GM13976 (cell line): Measurements from ENCODE around the gene SLFN12.
A peak's percentile ranks its signal among the peaks of the same experiment; 100 is the strongest.
"Not testable (repeated sequence)": the region's sequence is repeated elsewhere in the genome, so short reads cannot be mapped to it uniquely, and the experiment has no call there.

Experiments used
- DNase-seq: peaks from one replicate; pipeline ENCODE4 v3.0.0; 2012; ENCODE audit warnings: low spot score
- in situ Hi-C: fragments of 300-500 bp; cut with MboI; formaldehyde crosslinking; loops from one replicate; pipeline ENCODE4 v1.12.0; 2022; ENCODE audit warnings: low sequenced_read_pairs, mixed read lengths, inconsistent platforms; ENCODE audit not compliant: unreplicated experiment
- TF ChIP-seq, protein P1 (sequence below): IDR thresholded peaks from 2 replicates; pipeline ENCODE4 v1.5.1; 2012; ENCODE audit warnings: borderline replicate concordance, mild to moderate bottlenecking; ENCODE audit not compliant: insufficient read depth; ENCODE audit errors: extremely low read depth, missing control alignments, control extremely low read depth

Gene SLFN12

DNA sequence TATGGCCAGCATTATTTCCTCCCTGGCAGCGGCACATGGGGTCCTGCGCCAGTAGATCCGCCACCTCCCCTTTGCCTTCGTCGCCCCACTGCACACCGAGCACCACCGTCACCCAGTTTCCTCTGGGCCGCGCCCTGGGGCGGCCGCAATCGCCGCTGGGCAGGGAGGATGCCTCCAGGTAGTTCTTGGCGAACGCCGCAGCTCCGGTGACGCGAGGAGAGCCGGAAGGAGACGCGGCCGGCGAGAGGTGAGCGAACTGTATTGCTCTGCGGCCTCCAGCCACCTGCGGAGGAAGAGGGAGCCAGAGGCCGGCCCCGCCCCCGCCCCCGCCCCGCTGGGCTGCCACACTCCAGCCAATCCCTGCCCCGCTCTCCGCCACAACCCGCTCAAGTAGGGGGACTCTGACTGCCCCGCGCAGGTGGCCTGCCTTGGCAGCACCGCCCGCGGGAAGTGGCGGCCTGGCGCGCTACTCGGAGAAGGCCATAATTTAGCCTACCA is 28.1 kb upstream of the SLFN12 start:
- DNase-seq, result peak; percentile 88
- TF ChIP-seq, protein P1, sequence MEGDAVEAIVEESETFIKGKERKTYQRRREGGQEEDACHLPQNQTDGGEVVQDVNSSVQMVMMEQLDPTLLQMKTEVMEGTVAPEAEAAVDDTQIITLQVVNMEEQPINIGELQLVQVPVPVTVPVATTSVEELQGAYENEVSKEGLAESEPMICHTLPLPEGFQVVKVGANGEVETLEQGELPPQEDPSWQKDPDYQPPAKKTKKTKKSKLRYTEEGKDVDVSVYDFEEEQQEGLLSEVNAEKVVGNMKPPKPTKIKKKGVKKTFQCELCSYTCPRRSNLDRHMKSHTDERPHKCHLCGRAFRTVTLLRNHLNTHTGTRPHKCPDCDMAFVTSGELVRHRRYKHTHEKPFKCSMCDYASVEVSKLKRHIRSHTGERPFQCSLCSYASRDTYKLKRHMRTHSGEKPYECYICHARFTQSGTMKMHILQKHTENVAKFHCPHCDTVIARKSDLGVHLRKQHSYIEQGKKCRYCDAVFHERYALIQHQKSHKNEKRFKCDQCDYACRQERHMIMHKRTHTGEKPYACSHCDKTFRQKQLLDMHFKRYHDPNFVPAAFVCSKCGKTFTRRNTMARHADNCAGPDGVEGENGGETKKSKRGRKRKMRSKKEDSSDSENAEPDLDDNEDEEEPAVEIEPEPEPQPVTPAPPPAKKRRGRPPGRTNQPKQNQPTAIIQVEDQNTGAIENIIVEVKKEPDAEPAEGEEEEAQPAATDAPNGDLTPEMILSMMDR, result no peak
- in situ Hi-C loops, result no loop called here

DNA sequence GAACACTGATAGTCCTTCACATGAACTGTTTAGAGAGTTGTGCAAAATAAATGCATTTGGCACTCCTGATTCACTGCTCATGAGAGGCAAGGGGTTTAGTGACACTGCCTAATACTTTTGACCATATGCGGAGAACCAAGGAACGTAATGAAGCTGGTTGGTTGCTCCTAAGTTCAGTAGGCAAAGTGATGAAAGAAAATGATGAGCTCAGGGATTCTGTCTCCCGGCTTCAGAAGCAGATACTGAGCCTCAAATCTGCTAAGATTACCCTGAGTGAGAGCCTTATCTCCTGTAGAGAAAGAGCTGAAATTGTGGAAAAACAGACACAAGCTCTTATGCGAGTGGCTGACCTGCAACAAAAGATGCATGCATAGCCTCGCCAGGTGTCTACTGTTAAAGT is 21.7 kb upstream of the SLFN12 start:
- DNase-seq, in situ Hi-C loops: not testable (repeated sequence)

DNA sequence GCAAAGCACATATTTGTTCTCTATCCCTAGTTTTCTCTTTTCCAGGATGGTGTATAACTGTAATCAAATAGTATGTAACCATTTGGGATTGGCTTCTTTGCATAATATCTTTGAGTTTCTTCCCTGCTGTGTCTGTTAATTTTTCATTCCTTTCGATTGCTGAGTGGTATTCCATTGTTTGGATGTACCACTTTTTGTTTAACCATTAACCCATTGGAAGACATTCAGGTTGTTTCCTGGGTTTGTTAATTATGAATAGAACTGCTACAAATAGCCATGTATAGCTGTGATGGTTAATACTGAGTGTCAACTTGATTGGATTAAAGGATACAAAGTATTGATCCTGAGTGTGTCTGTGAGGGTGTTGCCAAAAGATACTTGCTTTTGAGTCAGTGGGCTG is 20.9 kb upstream of the SLFN12 start:
- TF ChIP-seq, protein P1, result no peak
- no peak for DNase-seq
- in situ Hi-C loops, result no loop called here

DNA sequence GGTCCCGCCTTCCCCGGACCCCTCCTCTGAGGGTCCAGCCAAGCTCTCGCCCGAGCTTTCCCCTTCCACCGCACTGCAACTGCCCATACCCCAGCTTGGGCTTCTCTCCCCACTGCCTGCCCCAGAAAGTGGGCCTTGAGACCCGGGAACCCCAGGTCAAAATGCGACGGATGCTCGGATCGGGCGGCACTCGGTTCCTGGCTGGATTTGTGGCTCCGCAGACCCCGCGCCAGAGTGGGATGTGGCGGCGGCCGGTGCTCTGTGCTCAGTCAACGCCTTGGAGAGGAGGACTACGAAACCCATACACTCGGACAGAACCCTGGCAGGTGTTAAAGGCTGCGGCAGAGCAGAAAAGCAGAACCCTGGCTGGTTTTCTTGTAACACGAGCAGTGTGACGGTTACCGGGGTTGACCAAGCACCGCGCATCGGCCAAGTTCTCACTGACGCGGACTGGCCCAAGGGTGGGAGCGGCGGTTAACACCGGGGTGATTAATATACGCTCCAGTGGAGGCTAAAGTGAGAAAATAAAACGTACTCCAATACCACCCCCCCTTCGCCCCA is 17.2 kb upstream of the SLFN12 start:
- peak; percentile 57 for DNase-seq
- in situ Hi-C loops, result no loop called here
- TF ChIP-seq, protein P1, result no peak

DNA sequence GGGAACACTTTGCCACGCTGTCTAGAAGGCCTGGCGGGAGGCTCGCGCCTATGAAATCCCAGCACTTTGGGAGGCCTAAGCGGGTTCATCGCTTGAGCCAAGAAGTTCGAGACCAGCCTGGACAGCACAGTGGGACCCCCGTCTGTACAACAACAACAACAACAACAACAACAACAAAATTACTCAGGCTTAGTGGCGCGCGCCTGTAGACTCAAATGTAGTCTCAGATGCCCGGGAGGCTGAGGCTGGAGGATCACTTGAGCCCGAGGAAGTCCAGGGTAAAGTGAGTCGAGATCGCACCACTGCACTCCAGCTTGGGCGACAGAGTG is 16.6 kb upstream of the SLFN12 start:
- in situ Hi-C loops, result no loop called here
- TF ChIP-seq, protein P1, result no peak
- no peak for DNase-seq

DNA sequence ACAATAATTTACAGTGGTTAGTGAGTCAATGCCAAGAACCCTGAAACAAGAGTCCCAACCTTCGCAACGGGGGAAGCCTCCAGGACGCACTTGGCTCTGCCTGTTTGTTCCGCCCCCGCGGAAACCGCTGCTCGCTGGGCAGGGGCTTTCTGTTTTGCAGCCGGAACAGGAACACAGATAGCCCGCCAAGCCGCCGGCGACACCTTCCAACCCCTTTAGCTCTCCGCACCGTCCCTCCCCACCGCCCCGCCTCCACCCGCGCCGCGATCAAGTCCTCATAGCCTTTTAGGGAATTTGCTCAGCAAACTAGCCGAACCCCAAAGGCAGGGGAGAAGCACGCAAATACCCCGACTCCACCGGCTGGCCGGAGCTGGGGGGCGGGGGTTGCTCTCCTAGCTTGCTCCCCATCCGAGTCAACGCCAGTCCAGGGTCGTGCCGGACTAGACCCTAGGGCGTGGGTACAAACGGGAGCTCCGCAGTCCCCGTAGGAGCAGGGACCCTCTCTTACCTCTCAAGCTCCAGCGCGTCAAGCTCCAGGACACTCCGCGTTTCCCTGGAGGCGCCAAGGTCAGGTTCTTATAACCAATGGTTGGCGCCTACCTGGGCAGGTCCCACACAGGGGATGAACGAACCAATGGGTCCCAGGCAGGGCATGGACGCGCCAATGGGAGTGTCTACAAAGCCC is 16.1 kb upstream of the SLFN12 start, which contains the start of gene SLFN13:
TSS of gene SLFN13 (minus strand) at position 553 of the 685 bp plus-strand sequence. CDS start 3,086 bp downstream, outside the sequence.
- peak; percentile 87 for DNase-seq
- TF ChIP-seq, protein P1, result no peak
- in situ Hi-C loops, result no loop called here

DNA sequence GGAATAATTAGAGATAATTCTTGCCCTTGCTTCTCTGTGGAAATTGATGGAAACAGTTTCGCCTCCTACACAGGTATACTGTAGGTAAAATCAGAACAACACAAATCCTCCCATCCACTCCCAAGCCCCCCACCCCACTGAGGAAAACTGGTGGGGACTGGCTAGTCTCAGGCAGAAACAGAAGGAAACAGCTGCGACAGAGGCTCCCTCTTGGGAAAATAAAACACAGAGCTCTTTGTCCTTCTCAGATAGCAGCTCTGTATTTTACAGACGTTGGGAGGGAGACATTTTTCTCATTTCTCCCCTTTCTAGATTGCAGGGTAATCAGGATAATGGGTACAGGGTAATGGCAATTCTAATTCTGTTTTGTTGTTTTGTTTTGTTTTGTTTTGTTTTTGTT is 15.2 kb upstream of the SLFN12 start:
- in situ Hi-C loops, result no loop called here
- DNase-seq, result no peak
- TF ChIP-seq, protein P1, result no peak
